Neural cell (in vitro differentiated cells): Measurements from ENCODE around the gene HINT2. TPM values are rescaled to one million over a fixed set of nuclear protein-coding genes. Genes with fewer than 3 reads are reported as not detected.

Source experiments
- H2AFZ ChIP-seq: fragments of 200-600, 300-800 bp; sonication (generic), shearing (Covaris generic); 2 replicates; pipeline ENCODE4 v1.6.0; 2014; ENCODE audit warnings: low read depth, mild to moderate bottlenecking, antibody characterized with exemption, low read length, moderate library complexity
- H3F3A ChIP-seq: fragments of 200-600 bp; shearing (Covaris generic); 2 replicates; pipeline ENCODE4 v1.6.1; 2016; ENCODE audit warnings: mild to moderate bottlenecking, moderate library complexity, mixed read lengths, antibody characterized with exemption, low read length; ENCODE audit not compliant: insufficient read depth, poor library complexity, severe bottlenecking
- H3K27ac ChIP-seq: fragments of 200-600, 300-800 bp; sonication (generic), shearing (Covaris generic); 2 replicates; pipeline ENCODE4 v1.5.1; 2014; ENCODE audit warnings: mild to moderate bottlenecking, low read length, moderate library complexity
- H3K27me3 ChIP-seq: fragments of 300-800, 200-600 bp; sonication (generic), shearing (Covaris generic); 2 replicates; pipeline ENCODE4 v1.6.0; 2014; ENCODE audit warnings: mild to moderate bottlenecking, low read depth, low read length, moderate library complexity; ENCODE audit not compliant: insufficient read depth
- H3K36me3 ChIP-seq: fragments of 300-800, 200-600 bp; sonication (generic), shearing (Covaris generic); 2 replicates; pipeline ENCODE4 v1.5.1; 2014; ENCODE audit warnings: mild to moderate bottlenecking, antibody characterized with exemption, low read length, moderate library complexity; ENCODE audit not compliant: insufficient read depth
- H3K4me2 ChIP-seq: fragments of 300-800, 200-600 bp; sonication (generic), shearing (Covaris generic); 2 replicates; pipeline ENCODE4 v1.6.0; 2014; ENCODE audit warnings: mild to moderate bottlenecking, low read length
- H3K4me3 ChIP-seq: fragments of 300-800, 200-600 bp; sonication (generic), shearing (Covaris generic); 2 replicates; pipeline ENCODE4 v1.5.1; 2014; ENCODE audit warnings: mild to moderate bottlenecking, low read length, moderate library complexity
- H3K79me2 ChIP-seq: fragments of 200-600 bp; shearing (Covaris generic); replicated peaks from 2 replicates; pipeline ENCODE4 v1.6.0; 2014; ENCODE audit warnings: mild to moderate bottlenecking, low read length, moderate library complexity; ENCODE audit not compliant: insufficient read depth
- H3K9ac ChIP-seq: fragments of 300-800, 200-600 bp; sonication (generic), shearing (Covaris generic); 2 replicates; pipeline ENCODE4 v1.6.1; 2016; ENCODE audit warnings: mild to moderate bottlenecking, low read length, mixed read lengths
- H3K9me2 ChIP-seq: fragments of 200-600 bp; shearing (Covaris generic); 2 replicates; pipeline ENCODE4 v1.6.1; 2016; ENCODE audit warnings: mild to moderate bottlenecking, low read length, mixed read lengths; ENCODE audit not compliant: insufficient read depth
- H3K9me3 ChIP-seq: fragments of 200-600, 300-800 bp; sonication (generic), shearing (Covaris generic); 2 replicates; pipeline ENCODE4 v1.6.1; 2016; ENCODE audit warnings: mild to moderate bottlenecking, mixed run types, low read length, moderate library complexity, mixed read lengths
- H4K20me1 ChIP-seq: fragments of 200-600 bp; shearing (Covaris generic); 2 replicates; pipeline ENCODE4 v1.6.1; 2016; ENCODE audit warnings: mild to moderate bottlenecking, mixed run types; ENCODE audit not compliant: insufficient read depth
- CTCF ChIP-seq: fragments of 450-650 bp; IDR thresholded peaks from 2 replicates; pipeline ENCODE4 v1.5.1; 2014; ENCODE audit warnings: antibody characterized with exemption, mild to moderate bottlenecking, moderate library complexity; ENCODE audit not compliant: poor library complexity, severe bottlenecking
- EP300 ChIP-seq: fragments of 450-650 bp; conservative IDR thresholded peaks from 2 replicates; pipeline ENCODE4 v1.6.1; 2014; ENCODE audit warnings: antibody characterized with exemption, mild to moderate bottlenecking, moderate library complexity; ENCODE audit not compliant: poor library complexity, severe bottlenecking
- EZH2 ChIP-seq: fragments of 200-600, 300-800 bp; shearing (Covaris generic), sonication (generic); IDR thresholded peaks from 2 replicates; pipeline ENCODE4 v1.6.1; 2014; ENCODE audit warnings: antibody characterized with exemption, low read length, borderline replicate concordance, mild to moderate bottlenecking; ENCODE audit not compliant: insufficient read depth, poor library complexity, severe bottlenecking
- MXI1 ChIP-seq: fragments of 450-650 bp; conservative IDR thresholded peaks from 2 replicates; pipeline ENCODE4 v1.6.1; 2014; ENCODE audit warnings: antibody characterized with exemption, mild to moderate bottlenecking; ENCODE audit not compliant: poor library complexity, severe bottlenecking
- POLR2AphosphoS5 ChIP-seq: IDR thresholded peaks from 2 replicates; pipeline ENCODE4 v1.6.1; 2012
- RAD21 ChIP-seq: fragments of 450-650 bp; conservative IDR thresholded peaks from 2 replicates; pipeline ENCODE4 v1.6.1; 2014; ENCODE audit warnings: antibody characterized with exemption, mild to moderate bottlenecking, moderate library complexity
- SMC3 ChIP-seq: fragments of 450-650 bp; conservative IDR thresholded peaks from 2 replicates; pipeline ENCODE4 v1.6.1; 2014; ENCODE audit warnings: antibody characterized with exemption, mild to moderate bottlenecking, moderate library complexity; ENCODE audit not compliant: poor library complexity
- TAF1 ChIP-seq: IDR thresholded peaks from 2 replicates; pipeline ENCODE4 v1.6.1; 2012; ENCODE audit warnings: low read depth
- polyA plus RNA-seq: library from polyadenylated mRNA; depleted of rRNA; stranded (reverse); fragments of >200 nt; gene quantifications from 2 replicates; pipeline ENCODE4 v1.2.3, GENCODE V29; 2014
- TF ChIP-seq, protein P1 (sequence below): IDR thresholded peaks from 2 replicates; pipeline ENCODE4 v1.6.1; 2012; ENCODE audit warnings: borderline replicate concordance

The HINT2 gene
- polyA plus RNA-seq, 1 donor from 2014 or later = 31.0 TPM

DNA sequence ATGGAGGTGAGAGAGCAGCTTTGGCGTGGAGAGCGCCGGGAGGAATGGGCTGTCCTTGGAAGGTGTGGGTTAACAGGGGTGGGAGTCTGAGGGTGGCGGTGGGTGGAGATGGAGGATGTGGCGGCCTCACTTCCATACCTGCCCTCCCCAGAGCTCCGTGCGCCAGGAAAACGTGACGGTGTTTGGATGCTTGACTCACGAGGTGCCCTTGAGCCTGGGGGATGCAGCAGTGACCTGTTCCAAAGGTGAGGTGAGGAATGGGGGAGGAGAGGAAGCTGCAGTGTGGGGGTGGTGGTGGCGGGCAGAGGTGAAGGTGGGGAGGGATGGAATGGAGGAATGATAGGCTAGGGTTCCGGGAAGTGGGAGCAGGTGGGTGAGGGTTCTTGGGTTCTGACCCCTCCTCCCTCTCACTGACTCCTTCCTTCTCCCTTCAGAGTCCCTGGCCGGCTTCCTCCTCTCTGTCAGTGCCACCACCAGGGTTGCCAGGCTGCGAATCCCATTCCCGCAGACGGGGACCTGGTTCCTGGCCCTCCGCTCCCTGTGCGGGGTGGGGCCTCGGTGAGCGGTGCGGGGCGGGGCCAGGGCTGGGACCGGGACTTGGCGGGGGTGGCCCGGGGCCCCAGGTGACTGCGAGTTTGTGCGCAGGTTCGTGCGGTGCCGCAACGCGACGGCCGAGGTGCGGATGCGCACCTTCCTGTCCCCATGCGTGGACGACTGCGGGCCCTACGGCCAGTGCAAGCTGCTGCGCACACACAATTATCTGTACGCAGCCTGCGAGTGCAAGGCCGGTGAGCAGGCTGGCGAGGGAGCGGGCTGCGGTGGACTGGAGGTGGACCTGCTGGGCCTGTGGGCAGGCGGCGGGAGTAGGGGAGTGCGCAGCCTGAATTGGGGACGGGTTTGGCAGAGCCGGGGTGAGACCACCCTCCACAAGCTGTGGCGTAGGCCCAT is 31.3 kb upstream of the HINT2 start:
- no peaks in the 10 kb centered on the region for H4K20me1 ChIP-seq
- no peak overlapping the region for H3K4me2 ChIP-seq
- no peak overlapping the region for H3K4me3 ChIP-seq
- H3K36me3 ChIP-seq = peaks cover 9% of the 10 kb centered on the region
- H3K27ac ChIP-seq = no peak overlapping the region
- no peak overlapping the region for H3K9ac ChIP-seq
- H3K9me3 ChIP-seq = no peaks in the 10 kb centered on the region
- H3K79me2 ChIP-seq = no peaks in the 10 kb centered on the region
- no peak for TF ChIP-seq TAF1
- no peak for TF ChIP-seq MXI1
- TF ChIP-seq, protein P1, sequence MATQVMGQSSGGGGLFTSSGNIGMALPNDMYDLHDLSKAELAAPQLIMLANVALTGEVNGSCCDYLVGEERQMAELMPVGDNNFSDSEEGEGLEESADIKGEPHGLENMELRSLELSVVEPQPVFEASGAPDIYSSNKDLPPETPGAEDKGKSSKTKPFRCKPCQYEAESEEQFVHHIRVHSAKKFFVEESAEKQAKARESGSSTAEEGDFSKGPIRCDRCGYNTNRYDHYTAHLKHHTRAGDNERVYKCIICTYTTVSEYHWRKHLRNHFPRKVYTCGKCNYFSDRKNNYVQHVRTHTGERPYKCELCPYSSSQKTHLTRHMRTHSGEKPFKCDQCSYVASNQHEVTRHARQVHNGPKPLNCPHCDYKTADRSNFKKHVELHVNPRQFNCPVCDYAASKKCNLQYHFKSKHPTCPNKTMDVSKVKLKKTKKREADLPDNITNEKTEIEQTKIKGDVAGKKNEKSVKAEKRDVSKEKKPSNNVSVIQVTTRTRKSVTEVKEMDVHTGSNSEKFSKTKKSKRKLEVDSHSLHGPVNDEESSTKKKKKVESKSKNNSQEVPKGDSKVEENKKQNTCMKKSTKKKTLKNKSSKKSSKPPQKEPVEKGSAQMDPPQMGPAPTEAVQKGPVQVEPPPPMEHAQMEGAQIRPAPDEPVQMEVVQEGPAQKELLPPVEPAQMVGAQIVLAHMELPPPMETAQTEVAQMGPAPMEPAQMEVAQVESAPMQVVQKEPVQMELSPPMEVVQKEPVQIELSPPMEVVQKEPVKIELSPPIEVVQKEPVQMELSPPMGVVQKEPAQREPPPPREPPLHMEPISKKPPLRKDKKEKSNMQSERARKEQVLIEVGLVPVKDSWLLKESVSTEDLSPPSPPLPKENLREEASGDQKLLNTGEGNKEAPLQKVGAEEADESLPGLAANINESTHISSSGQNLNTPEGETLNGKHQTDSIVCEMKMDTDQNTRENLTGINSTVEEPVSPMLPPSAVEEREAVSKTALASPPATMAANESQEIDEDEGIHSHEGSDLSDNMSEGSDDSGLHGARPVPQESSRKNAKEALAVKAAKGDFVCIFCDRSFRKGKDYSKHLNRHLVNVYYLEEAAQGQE = no peak
- TF ChIP-seq POLR2AphosphoS5 = no peak
- TF ChIP-seq EZH2 = no peak
- no peak for TF ChIP-seq CTCF
- TF ChIP-seq EP300 = no peak
- no peak for TF ChIP-seq SMC3
- no peak for TF ChIP-seq RAD21
- H2AFZ ChIP-seq = no peak overlapping the region
- no peaks in the 10 kb centered on the region for H3F3A ChIP-seq
- no peaks in the 10 kb centered on the region for H3K27me3 ChIP-seq
- no peaks in the 10 kb centered on the region for H3K9me2 ChIP-seq

- Histone ChIP-seq H3K79me2 (no peaks in the 10 kb centered on the region), H3K4me3 (no peak overlapping the region), H3K9ac (no peak overlapping the region), H3F3A (no peaks in the 10 kb centered on the region), H3K36me3 (peaks cover 9% of the 10 kb centered on the region), H2AFZ (no peak overlapping the region), H4K20me1 (no peaks in the 10 kb centered on the region), H3K9me2 (no peaks in the 10 kb centered on the region), H3K27ac (no peak overlapping the region), H3K4me2 (no peak overlapping the region), H3K9me3 (no peaks in the 10 kb centered on the region), H3K27me3 (no peaks in the 10 kb centered on the region)
- TF ChIP-seq SMC3 (no peak), EZH2 (no peak)
Measured at GRCh38 chr9:35844628-35845270, 29.9 kb upstream of the HINT2 start.
